ENCODE data around the gene MED12L. TPM values are rescaled to one million over a fixed set of nuclear protein-coding genes. Genes with fewer than 3 reads are reported as not detected.

The MED12L gene
- total RNA-seq, 1 experiment from 2014 or later = 6.4 TPM

DNA sequence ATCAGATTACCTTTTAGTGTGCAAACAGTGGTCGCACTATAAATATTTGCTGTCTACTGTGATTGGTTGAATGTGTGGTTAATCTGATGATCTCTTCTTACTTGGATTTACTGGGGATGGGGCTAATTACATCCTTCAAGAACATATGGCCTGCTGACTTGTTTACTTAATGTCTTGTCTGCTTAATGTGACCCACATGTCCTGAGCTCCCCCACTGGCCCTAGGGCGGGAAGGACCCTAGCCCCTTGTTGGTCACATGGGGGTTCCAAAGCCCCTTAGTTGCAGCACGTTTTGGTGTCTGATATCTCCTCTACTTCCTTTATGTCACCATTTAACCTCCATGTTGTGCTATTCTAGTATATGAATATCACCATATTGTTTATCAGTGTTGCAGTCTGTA, 316.9 kb downstream of the MED12L start:
- no peak for DNase-seq (ENCODE audit: low read depth, low spot score)
- H3K9ac ChIP-seq (ENCODE audit: low read length) = no peak overlapping the region
- ChIA-PET RAD21 (ENCODE audit: low non-redundant PET in 1 of 2, low total read pairs in 2 of 2, uncharacterized antibody in 2 of 2, unreplicated experiment in 2 of 2) (no interaction called here), CTCF (no interaction called here), POLR2A (no interaction called here)
- TF ChIP-seq, protein P1, sequence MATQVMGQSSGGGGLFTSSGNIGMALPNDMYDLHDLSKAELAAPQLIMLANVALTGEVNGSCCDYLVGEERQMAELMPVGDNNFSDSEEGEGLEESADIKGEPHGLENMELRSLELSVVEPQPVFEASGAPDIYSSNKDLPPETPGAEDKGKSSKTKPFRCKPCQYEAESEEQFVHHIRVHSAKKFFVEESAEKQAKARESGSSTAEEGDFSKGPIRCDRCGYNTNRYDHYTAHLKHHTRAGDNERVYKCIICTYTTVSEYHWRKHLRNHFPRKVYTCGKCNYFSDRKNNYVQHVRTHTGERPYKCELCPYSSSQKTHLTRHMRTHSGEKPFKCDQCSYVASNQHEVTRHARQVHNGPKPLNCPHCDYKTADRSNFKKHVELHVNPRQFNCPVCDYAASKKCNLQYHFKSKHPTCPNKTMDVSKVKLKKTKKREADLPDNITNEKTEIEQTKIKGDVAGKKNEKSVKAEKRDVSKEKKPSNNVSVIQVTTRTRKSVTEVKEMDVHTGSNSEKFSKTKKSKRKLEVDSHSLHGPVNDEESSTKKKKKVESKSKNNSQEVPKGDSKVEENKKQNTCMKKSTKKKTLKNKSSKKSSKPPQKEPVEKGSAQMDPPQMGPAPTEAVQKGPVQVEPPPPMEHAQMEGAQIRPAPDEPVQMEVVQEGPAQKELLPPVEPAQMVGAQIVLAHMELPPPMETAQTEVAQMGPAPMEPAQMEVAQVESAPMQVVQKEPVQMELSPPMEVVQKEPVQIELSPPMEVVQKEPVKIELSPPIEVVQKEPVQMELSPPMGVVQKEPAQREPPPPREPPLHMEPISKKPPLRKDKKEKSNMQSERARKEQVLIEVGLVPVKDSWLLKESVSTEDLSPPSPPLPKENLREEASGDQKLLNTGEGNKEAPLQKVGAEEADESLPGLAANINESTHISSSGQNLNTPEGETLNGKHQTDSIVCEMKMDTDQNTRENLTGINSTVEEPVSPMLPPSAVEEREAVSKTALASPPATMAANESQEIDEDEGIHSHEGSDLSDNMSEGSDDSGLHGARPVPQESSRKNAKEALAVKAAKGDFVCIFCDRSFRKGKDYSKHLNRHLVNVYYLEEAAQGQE (IDR thresholded peaks at IDR 0.05; ENCODE audit: low read depth) = no peak
- TF ChIP-seq EGR1 (IDR thresholded peaks at IDR 0.05; ENCODE audit: low read depth) (no peak), POLR2AphosphoS5 (IDR thresholded peaks at IDR 0.05; ENCODE audit: low read depth, low read length) (no peak), SRF (IDR thresholded peaks at IDR 0.05; ENCODE audit: low read depth) (no peak), CEBPB (IDR thresholded peaks at IDR 0.05; ENCODE audit: low read depth) (no peak), RAD21 (IDR thresholded peaks at IDR 0.05; ENCODE audit: low read depth) (no peak), SIN3A (IDR thresholded peaks at IDR 0.05; ENCODE audit: low read depth) (no peak), POLR2A (IDR thresholded peaks at IDR 0.05; ENCODE audit: borderline replicate concordance, extremely low read depth, insufficient read depth, insufficient read length) (no peak)
- TF ChIP-seq, protein P2, sequence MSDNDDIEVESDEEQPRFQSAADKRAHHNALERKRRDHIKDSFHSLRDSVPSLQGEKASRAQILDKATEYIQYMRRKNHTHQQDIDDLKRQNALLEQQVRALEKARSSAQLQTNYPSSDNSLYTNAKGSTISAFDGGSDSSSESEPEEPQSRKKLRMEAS (IDR thresholded peaks at IDR 0.05) = no peak
- no peak overlapping the region for H2AFZ ChIP-seq (ENCODE audit: low read depth, low read length, poor library complexity, severe bottlenecking)
- H3K4me3 ChIP-seq (replicated peaks in 1 of 2; ENCODE audit: low read depth in 1 of 2, low read length in 2 of 2) = no peak overlapping the region
- intact Hi-C loops (cut with micrococcal nuclease) = no loop called here
- no peak overlapping the region for H3K4me2 ChIP-seq (ENCODE audit: low read length)
- no peaks in the 10 kb centered on the region for H3K79me2 ChIP-seq (ENCODE audit: insufficient read depth, low read length)
- no peaks in the 10 kb centered on the region for H3K9me3 ChIP-seq (ENCODE audit: control insufficient read depth in 1 of 2, insufficient read depth in 1 of 2, low read depth in 1 of 2, low read length in 2 of 2)
- H3K36me3 ChIP-seq (ENCODE audit: control insufficient read depth in 1 of 2, insufficient read depth in 2 of 2, low read length in 2 of 2) = no peaks in the 10 kb centered on the region
- ATAC-seq = no peak
- BruUV-seq (replicated peaks) = no TSS peak
- H4K20me1 ChIP-seq (ENCODE audit: insufficient read depth) = no peaks in the 10 kb centered on the region
- no peaks in the 10 kb centered on the region for H3K4me1 ChIP-seq (ENCODE audit: control insufficient read depth in 1 of 2, insufficient read depth in 2 of 2, low read length in 2 of 2)
- H3K27me3 ChIP-seq (ENCODE audit: insufficient read depth, low read length) = no peaks in the 10 kb centered on the region
- no peak overlapping the region for H3K27ac ChIP-seq (ENCODE audit: low read depth, low read length)
- H3K9me2 ChIP-seq (ENCODE audit: insufficient read depth) = no peaks in the 10 kb centered on the region
